OCI-LY3 (cell line): ENCODE data around the gene DAP.

ENCODE experiments used
- H2AFZ ChIP-seq: fragments of 200-600, 300-600 bp; shearing (Covaris generic); 2 replicates; pipeline ENCODE4 v1.6.0; 2014; ENCODE audit warnings: antibody characterized with exemption, low read depth, low read length
- H3K27ac ChIP-seq: fragments of 200-600, 300-600 bp; sonication (generic); 2 replicates; pipeline ENCODE4 v1.5.1; 2014; ENCODE audit warnings: mild to moderate bottlenecking, low read length, moderate library complexity, mixed read lengths
- H3K27me3 ChIP-seq: fragments of 200-600, 300-600 bp; sonication (generic); 2 replicates; pipeline ENCODE4 v1.6.1; 2014; ENCODE audit warnings: low read depth, low read length, mixed read lengths
- H3K36me3 ChIP-seq: fragments of 200-600, 300-600 bp; sonication (generic); replicated peaks from 2 replicates; pipeline ENCODE3; 2014; ENCODE audit warnings: low read depth, low read length, mixed read lengths
- H3K4me1 ChIP-seq: fragments of 300-600, 200-600 bp; sonication (generic); 2 replicates; pipeline ENCODE4 v1.6.1; 2014; ENCODE audit warnings: low read length, mixed read lengths
- H3K4me2 ChIP-seq: fragments of 200-600, 300-600 bp; sonication (generic); 2 replicates; pipeline ENCODE4 v1.6.1; 2014; ENCODE audit warnings: low read length, mixed read lengths
- H3K4me3 ChIP-seq: fragments of 300-600, 200-600 bp; sonication (generic); 2 replicates; pipeline ENCODE4 v1.5.1; 2014; ENCODE audit warnings: antibody characterized with exemption, mild to moderate bottlenecking, low read length, moderate library complexity
- H3K79me2 ChIP-seq: fragments of 300-600, 200-600 bp; shearing (Covaris generic); 2 replicates; pipeline ENCODE4 v1.6.1; 2014; ENCODE audit warnings: mild to moderate bottlenecking, low read length, mixed read lengths
- H3K9ac ChIP-seq: fragments of 300-600, 200-600 bp; shearing (Covaris generic); 2 replicates; pipeline ENCODE4 v1.6.0; 2014; ENCODE audit warnings: mild to moderate bottlenecking, low read length, moderate library complexity
- H3K9me3 ChIP-seq: fragments of 200-600, 300-600 bp; shearing (Covaris generic); 2 replicates; pipeline ENCODE4 v1.6.1; 2014; ENCODE audit warnings: low read length, mixed read lengths; ENCODE audit not compliant: insufficient read depth
- H4K20me1 ChIP-seq: fragments of 200-600, 300-600 bp; sonication (generic); 2 replicates; pipeline ENCODE4 v1.6.1; 2016; ENCODE audit warnings: low read length, mixed read lengths; ENCODE audit not compliant: insufficient read depth
- CTCF ChIP-seq: fragments of 200-600, 300-600 bp; sonication (generic); IDR thresholded peaks from 2 replicates; pipeline ENCODE4 v1.5.1; 2014; ENCODE audit warnings: antibody characterized with exemption, low read length, low read depth
- EZH2phosphoT487 ChIP-seq: fragments of 200-600 bp; shearing (Covaris generic); IDR thresholded peaks from 2 replicates; pipeline ENCODE4 v1.6.1; 2018; ENCODE audit warnings: antibody characterized with exemption, mixed run types, low read depth

The DAP gene

GRCh38 chr5:10768328-10768899 lies 7.4 kb upstream of the DAP start:
- Histone ChIP-seq H3K4me1 (peaks cover 11% of the 10 kb centered on the region), H3K9me3 (no peaks in the 10 kb centered on the region), H2AFZ (no peak overlapping the region), H3K79me2 (no peaks in the 10 kb centered on the region), H3K36me3 (no peaks in the 10 kb centered on the region), H4K20me1 (no peaks in the 10 kb centered on the region), H3K27me3 (no peaks in the 10 kb centered on the region), H3K4me2 (peak overlapping the region; percentile 17; the same call in 1 of the 2 replicates), H3K9ac (no peak overlapping the region), H3K4me3 (no peak overlapping the region), H3K27ac (no peak overlapping the region)
- peak; percentile 8; the same call in 1 of the 2 replicates for TF ChIP-seq CTCF
- no peak for TF ChIP-seq EZH2phosphoT487

GRCh38 chr5:10762776-10763500 lies 1.9 kb upstream of the DAP start:
- no peaks in the 10 kb centered on the region for H3K9me3 ChIP-seq
- peaks cover 27% of the 10 kb centered on the region for H3K79me2 ChIP-seq
- H2AFZ ChIP-seq = 0 out of 2 replicates have a peak overlapping the region, but pooled peaks have one; percentile 2
- H3K36me3 ChIP-seq = no peaks in the 10 kb centered on the region
- peaks cover 10% of the 10 kb centered on the region; the same call in 1 of the 2 replicates for H4K20me1 ChIP-seq
- H3K4me1 ChIP-seq = peaks cover 23% of the 10 kb centered on the region
- TF ChIP-seq CTCF = peak; percentile 13; the same call in 1 of the 2 replicates
- no peak for TF ChIP-seq EZH2phosphoT487
- peak overlapping the region; percentile 80 for H3K4me2 ChIP-seq
- no peak overlapping the region for H3K9ac ChIP-seq
- H3K27me3 ChIP-seq = no peaks in the 10 kb centered on the region
- H3K4me3 ChIP-seq = peak overlapping the region; percentile 84
- H3K27ac ChIP-seq = no peak overlapping the region

GRCh38 chr5:10761933-10762775 lies 1.1 kb upstream of the DAP start:
- Histone ChIP-seq H4K20me1 (peaks cover 10% of the 10 kb centered on the region; the same call in 1 of the 2 replicates), H3K9ac (peak overlapping the region; percentile 77), H3K9me3 (no peaks in the 10 kb centered on the region), H2AFZ (0 out of 2 replicates have a peak overlapping the region, but pooled peaks have one; percentile 29), H3K4me2 (peak overlapping the region; percentile 80), H3K4me3 (peak overlapping the region; percentile 84), H3K27me3 (no peaks in the 10 kb centered on the region), H3K36me3 (no peaks in the 10 kb centered on the region), H3K4me1 (peaks cover 22% of the 10 kb centered on the region), H3K27ac (peak overlapping the region; percentile 68), H3K79me2 (peaks cover 35% of the 10 kb centered on the region)
- TF ChIP-seq CTCF = no peak
- no peak for TF ChIP-seq EZH2phosphoT487

GRCh38 chr5:10760921-10761184 lies 181 bp downstream of the DAP start:
- peak overlapping the region; percentile 95 for H3K4me2 ChIP-seq
- H3K36me3 ChIP-seq = no peaks in the 10 kb centered on the region
- peak overlapping the region; percentile 51 for H3K27ac ChIP-seq
- peaks cover 42% of the 10 kb centered on the region for H3K79me2 ChIP-seq
- H3K4me1 ChIP-seq = peaks cover 26% of the 10 kb centered on the region
- no peaks in the 10 kb centered on the region for H3K27me3 ChIP-seq
- peak overlapping the region; percentile 99 for H3K4me3 ChIP-seq
- H3K9ac ChIP-seq = peak overlapping the region; percentile 84
- H2AFZ ChIP-seq = no peak overlapping the region; the same call in 1 of the 2 replicates
- H3K9me3 ChIP-seq = no peaks in the 10 kb centered on the region
- TF ChIP-seq CTCF (no peak), EZH2phosphoT487 (no peak)
- peaks cover 20% of the 10 kb centered on the region; the same call in 1 of the 2 replicates for H4K20me1 ChIP-seq
